Measurements from ENCODE around the gene STUM.
"Not testable (repeated sequence)": the region's sequence is repeated elsewhere in the genome, so short reads cannot be mapped to it uniquely, and the experiment has no call there.

The STUM gene

DNA sequence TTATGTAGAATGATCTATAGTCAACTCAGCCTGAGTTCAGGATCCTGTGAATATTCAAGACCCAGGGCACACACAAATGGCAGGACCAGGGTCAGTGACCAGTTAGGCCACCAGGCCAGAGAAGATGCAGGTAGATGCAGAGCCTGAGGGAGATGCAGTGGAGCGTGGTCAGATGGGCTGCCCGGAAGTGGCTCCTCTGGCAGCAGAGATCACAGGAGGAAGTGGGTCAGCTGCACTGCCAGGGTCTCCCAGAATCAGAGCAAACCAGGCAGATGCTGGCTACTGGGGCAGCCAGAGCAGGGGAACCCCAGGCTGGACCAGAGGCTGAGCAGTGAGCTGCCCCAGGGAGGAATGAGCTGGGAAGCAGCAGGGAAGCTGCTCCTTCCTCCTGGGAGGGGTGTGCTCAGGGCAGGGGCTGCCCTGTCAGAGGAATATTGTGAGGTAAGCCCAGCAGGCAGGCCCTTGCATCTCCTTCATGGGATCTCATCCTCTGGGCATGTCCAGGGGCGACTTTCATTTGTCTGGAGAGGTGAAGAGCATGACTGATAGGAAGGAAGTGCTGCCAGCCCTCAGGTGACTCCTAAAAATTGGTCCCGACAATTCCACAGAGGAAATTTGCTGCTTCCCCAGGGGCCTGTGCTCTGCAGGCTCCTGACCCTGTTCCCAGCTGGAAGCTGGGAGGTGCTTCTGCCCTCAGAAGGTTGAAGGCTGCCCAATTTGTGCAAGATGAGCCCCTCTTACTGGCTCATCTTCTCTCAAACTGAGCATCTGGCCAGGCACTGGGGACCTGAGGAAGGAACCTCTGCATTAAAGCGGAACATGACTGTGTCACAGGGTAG is 49.3 kb downstream of the STUM start:
- intact Hi-C loops (cut with DNase I), result no loop called here
- no peak for DNase-seq

DNA sequence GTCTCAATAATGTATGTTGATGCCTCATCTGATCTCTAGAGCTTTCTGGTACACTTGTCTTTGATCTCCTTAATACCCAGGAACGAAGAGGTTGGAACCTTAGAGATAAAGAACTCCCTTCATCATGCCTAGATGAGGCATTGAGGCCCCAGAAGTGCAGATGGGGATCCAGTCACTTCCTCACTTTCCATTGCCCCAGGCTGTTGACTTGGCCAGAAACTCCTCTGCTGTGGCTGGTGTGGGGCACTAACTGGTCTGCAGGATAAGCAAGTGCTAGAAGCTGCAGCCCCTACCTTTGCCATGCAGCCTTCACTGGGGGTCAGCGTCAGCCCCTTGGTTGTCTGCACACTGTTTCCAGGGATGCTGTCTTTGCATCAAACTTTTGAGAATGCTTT is 49.9 kb downstream of the STUM start:
- no peak for DNase-seq
- intact Hi-C loops (cut with DNase I), result no loop called here

GRCh38 chr1:226598955-226599354 is 50.4 kb downstream of the STUM start:
- intact Hi-C loops (cut with DNase I); DNase-seq: not testable (repeated sequence)

DNA sequence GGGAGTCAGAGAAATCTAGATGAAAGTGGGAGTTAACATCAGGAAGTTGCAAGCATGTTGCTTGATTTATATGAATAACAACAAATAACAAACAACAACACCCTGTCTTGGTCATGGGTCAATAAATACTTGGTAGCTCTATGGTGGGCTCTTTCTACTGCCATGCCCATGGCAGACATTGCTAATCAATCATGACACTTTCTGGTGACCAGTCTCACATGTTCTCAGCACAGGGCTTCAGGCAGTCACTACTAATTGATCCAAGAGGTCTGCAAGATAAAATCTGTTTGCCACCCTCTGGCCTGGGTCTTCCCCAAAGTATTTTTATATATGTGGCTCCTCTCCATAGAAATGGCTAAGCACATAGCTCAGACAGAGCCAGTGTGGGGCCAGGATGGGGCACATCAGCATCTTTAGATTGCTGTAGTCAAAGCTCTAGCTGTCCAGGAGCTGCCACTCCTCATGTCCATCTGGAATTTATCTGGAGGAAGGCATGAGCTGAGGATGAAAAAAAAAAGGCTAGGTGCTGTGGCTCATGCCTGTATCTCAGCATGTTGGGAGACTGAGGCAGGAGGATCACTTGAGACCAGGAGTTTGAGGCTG is 51.2 kb downstream of the STUM start:
- intact Hi-C loops (cut with DNase I), result loop anchor here (5.0 kb wide), 1 partner anchor 32 kb away; no protein-coding TSS in a partner anchor
- no peak for DNase-seq

DNA sequence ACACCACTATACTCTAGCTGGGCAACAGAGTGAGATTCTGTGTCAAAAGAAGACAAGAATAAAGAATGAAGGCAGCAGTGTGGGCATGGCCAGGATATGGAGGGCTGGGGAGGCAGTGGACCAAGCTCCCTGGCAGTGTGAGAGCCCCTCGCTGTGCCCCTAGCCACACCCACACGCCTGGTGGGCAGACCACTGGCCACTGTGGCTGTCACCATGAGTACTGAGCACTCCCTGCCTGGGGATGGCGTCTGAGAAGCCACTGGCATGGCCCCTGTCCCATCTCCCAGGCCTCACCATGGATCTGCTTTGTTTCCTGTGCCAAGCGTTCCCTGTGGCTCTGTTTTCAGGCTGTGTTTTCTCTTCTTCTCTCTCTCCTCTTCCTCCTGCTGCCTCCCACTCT is 51.7 kb downstream of the STUM start:
- no peak for DNase-seq
- intact Hi-C loops (cut with DNase I), result loop anchor here (5.0 kb wide), 1 partner anchor 33 kb away; no protein-coding TSS in a partner anchor

DNA sequence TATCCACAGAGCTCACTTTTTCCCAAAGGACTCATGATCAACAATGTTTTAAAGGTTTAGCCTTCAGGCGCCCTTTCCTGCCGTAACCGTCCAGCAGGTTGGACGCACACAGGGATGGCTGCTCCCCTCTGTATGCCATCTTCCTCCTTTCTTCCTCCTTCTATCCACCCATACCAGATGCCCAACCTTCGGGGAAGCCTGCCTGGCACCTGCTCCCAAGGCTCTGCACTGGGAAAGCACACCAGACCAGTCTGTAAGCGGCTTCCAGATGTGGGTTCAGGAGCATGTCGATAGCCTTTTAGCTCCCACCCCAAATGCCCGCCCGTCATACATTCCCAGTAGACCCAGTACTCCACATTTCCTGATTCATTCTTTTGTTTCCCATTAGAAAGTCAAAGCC is 52.9 kb downstream of the STUM start:
- intact Hi-C loops (cut with DNase I), result loop anchor here (5.0 kb wide), 1 partner anchor 34 kb away; no protein-coding TSS in a partner anchor
- DNase-seq, result peak in 1 of 42 donors; percentile 19

- intact Hi-C loops (cut with DNase I), result loop anchor here (5.0 kb wide), 1 partner anchor 35 kb away; no protein-coding TSS in a partner anchor
- peak in 4 of 42 donors; percentile 25 to 42 (median 32) for DNase-seq
Measured at GRCh38 chr1:226602186-226603021, 53.8 kb downstream of the STUM start.

DNA sequence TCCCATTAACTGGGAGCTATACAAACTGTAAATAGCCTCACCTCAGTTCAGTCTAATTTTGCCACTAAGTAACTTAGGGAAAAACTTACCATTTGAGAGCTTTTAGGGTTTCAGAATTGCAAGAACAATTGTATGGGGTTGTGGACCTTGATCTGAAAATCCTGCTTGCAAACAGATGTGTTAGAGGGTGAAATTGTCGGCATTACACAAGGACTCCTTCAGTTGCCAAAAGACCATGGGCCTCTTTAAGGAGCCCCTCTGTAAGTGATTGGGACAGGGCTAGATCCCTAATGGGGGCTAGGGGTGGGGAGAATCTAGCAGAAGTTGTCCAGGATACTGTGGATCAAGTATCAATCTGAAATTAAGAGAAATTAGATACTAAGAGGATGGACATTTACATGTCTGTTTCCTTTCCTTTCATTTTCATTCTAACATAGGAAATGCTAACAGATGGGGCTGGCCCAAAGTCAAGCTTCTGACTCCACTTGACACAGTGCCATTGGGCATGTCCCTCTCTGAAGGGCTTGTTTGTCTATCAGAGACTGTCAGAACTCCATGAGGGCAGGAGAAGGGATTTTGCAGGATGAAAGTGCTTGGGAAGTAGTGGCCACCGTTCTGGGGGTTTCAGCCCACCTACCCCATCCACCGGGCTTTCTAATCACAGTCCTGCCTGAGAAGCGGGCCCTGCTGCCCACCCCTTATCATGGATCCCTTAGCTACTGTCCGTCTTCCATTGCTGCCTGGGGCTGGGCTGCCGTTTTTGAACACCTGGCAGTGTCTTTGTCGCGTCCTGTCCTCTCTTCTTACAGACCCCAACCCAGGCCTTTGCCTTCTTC is 54.7 kb downstream of the STUM start:
- DNase-seq, result peak in 40 of 42 donors; percentile 44 to 91 (median 75)
- intact Hi-C loops (cut with DNase I), result loop anchor here (5.0 kb wide), 1 partner anchor 36 kb away; no protein-coding TSS in a partner anchor

- intact Hi-C loops (cut with DNase I), result loop anchor here (5.0 kb wide), 1 partner anchor 37 kb away; no protein-coding TSS in a partner anchor
- peak in 9 of 42 donors; percentile 7 to 55 (median 30) for DNase-seq
Measured at GRCh38 chr1:226603858-226604559, 55.4 kb downstream of the STUM start.

DNA sequence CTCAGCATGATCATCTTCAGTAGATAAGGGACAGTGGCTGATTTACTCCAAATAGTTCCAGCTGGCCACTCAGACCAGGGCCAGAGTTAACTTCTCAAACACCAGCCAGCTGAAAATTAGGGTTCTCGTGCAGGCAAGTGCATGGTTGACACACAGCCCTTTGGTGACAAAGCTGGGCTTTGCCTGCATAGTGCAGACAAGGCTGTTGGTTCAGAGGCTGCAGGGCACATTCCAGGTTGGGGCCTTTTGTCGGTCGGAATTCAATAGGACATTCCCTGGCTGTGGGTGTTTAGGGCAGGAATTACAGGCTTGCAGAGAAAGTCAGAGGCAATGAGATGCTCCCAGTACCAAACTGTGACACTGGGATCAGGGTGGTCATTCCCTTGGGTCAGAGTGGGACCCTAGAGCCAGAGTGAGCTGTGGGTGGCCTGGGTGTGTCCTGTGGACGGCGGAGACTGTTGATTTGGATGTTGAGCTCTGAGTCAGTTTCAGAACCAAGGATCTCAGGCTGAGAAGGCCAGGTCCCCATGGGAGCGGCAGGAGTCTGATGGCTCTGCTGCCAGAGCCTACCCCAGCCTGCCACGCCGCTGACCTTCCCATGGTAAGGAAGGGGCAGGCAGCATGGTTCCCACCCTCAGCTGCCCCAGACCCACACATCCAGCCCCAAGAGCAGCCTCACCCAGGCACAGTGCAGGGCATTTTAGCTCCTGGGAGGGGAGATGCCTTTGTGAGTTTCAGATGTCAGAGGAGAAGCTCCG is 56.2 kb downstream of the STUM start:
- intact Hi-C loops (cut with DNase I), result loop anchor here (5.0 kb wide), 2 partner anchors 37 to 57 kb away; partner anchors contain the start of gene STUM
- DNase-seq, result no peak

DNA sequence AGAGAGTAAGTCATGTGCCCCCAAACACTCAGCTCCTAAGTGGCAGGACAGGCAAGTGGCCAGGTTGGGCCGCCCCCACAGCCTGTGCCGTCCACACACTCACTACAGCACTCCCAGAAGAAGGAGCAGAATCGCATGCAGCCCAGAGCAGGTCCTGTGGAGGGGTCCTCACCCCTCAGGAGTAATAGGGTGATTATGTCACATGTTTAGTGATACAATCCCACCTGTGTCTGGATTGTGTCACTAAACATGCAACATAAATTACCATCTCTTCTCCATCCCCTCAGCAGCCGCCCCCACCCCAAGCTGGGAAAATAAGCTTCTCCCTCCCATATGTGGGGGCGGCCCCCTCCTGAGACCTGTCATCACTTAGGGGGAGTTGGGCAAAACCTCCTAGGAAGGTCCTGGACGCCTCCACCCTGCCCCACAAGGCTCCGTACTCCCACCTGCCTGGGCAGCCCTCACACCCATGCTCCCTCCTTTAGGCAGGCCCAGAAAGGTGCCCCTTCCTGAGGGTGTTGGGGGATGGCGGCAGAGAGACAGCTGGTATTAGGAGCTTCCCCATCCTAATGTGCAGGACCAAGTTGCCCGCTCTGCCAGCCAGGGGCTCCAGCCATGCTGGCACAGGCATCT is 56.9 kb downstream of the STUM start:
- intact Hi-C loops (cut with DNase I), result loop anchor here (5.0 kb wide), 1 partner anchor 58 kb away; the partner anchor contains the start of gene STUM

GRCh38 chr1:226606311-226607267 is 58.0 kb downstream of the STUM start:
- no peak for DNase-seq
- intact Hi-C loops (cut with DNase I), result loop anchor here (5.0 kb wide), 1 partner anchor 59 kb away; the partner anchor contains the start of gene STUM

More for the DNA sequence above, 56.9 kb downstream of the STUM start:
- DNase-seq, result no peak

GRCh38 chr1:226607268-226607660 is 58.7 kb downstream of the STUM start:
- DNase-seq, result no peak

GRCh38 chr1:226607821-226608220 is 59.3 kb downstream of the STUM start:
- DNase-seq, result no peak
- intact Hi-C loops (cut with DNase I), result loop anchor here (5.0 kb wide), 1 partner anchor 61 kb away; the partner anchor contains the start of gene STUM

More at GRCh38 chr1:226607268-226607660, 58.7 kb downstream of the STUM start:
- intact Hi-C loops (cut with DNase I), result loop anchor here (5.0 kb wide), 1 partner anchor 60 kb away; the partner anchor contains the start of gene STUM

Measured in head of caudate nucleus (tissue), 42 donors.